ENCODE data around the gene UNC5B.
"Not testable (repeated sequence)": the region's sequence is repeated elsewhere in the genome, so short reads cannot be mapped to it uniquely, and the experiment has no call there.

Gene UNC5B

GRCh38 chr10:71294856-71295255 lies 82.5 kb downstream of the UNC5B start:
- TF ChIP-seq CTCF (IDR thresholded peaks at IDR 0.05) = no peak
- Histone ChIP-seq H3K27me3 (ENCODE audit: control insufficient read depth, insufficient read depth, low read length) (no peaks in the 10 kb centered on the region), H3K9ac (no peak overlapping the region), H3K27ac (no peak overlapping the region), H3K79me2 (no peaks in the 10 kb centered on the region), H3K9me3 (ENCODE audit: control insufficient read depth, low read length) (no peaks in the 10 kb centered on the region), H3K4me2 (ENCODE audit: low read length) (no peak overlapping the region), H3K4me1 (no peaks in the 10 kb centered on the region), H2AFZ (no peak overlapping the region), H3K36me3 (ENCODE audit: control insufficient read depth, insufficient read depth, low read length) (no peaks in the 10 kb centered on the region), H3K4me3 (ENCODE audit: low read depth, low read length) (no peak overlapping the region)

GRCh38 chr10:71295641-71296040 lies 83.3 kb downstream of the UNC5B start:
- TF ChIP-seq CTCF (IDR thresholded peaks at IDR 0.05) = no peak
- Histone ChIP-seq H2AFZ (no peak overlapping the region), H3K4me3 (ENCODE audit: low read depth, low read length) (no peak overlapping the region), H3K36me3 (ENCODE audit: control insufficient read depth, insufficient read depth, low read length) (no peaks in the 10 kb centered on the region), H3K79me2 (no peaks in the 10 kb centered on the region), H3K27me3 (ENCODE audit: control insufficient read depth, insufficient read depth, low read length) (no peaks in the 10 kb centered on the region), H3K27ac (no peak overlapping the region), H3K9ac (no peak overlapping the region), H3K9me3 (ENCODE audit: control insufficient read depth, low read length) (no peaks in the 10 kb centered on the region), H3K4me2 (ENCODE audit: low read length) (no peak overlapping the region), H3K4me1 (no peaks in the 10 kb centered on the region)

GRCh38 chr10:71296086-71296485 lies 83.7 kb downstream of the UNC5B start:
- no peak overlapping the region for H2AFZ ChIP-seq
- TF ChIP-seq CTCF (IDR thresholded peaks at IDR 0.05) = no peak
- H3K79me2 ChIP-seq = no peaks in the 10 kb centered on the region
- H3K36me3 ChIP-seq (ENCODE audit: control insufficient read depth, insufficient read depth, low read length) = no peaks in the 10 kb centered on the region
- H3K9ac ChIP-seq = no peak overlapping the region
- H3K27ac ChIP-seq = no peak overlapping the region
- H3K9me3 ChIP-seq (ENCODE audit: control insufficient read depth, low read length) = no peaks in the 10 kb centered on the region
- H3K4me1 ChIP-seq = no peaks in the 10 kb centered on the region
- H3K4me3 ChIP-seq (ENCODE audit: low read depth, low read length) = no peak overlapping the region
- no peak overlapping the region for H3K4me2 ChIP-seq (ENCODE audit: low read length)
- no peaks in the 10 kb centered on the region for H3K27me3 ChIP-seq (ENCODE audit: control insufficient read depth, insufficient read depth, low read length)

- not testable (repeated sequence) for H3K4me3 ChIP-seq (ENCODE audit: low read depth, low read length); H3K36me3 ChIP-seq (ENCODE audit: control insufficient read depth, insufficient read depth, low read length); H3K9ac ChIP-seq; H3K4me1 ChIP-seq; H3K27ac ChIP-seq; H3K4me2 ChIP-seq (ENCODE audit: low read length); H2AFZ ChIP-seq; H3K27me3 ChIP-seq (ENCODE audit: control insufficient read depth, insufficient read depth, low read length); H3K79me2 ChIP-seq; H3K9me3 ChIP-seq (ENCODE audit: control insufficient read depth, low read length)
Measured at GRCh38 chr10:71296811-71297210, 84.4 kb downstream of the UNC5B start.

- Histone ChIP-seq H3K9me3 (ENCODE audit: control insufficient read depth, low read length) (no peaks in the 10 kb centered on the region), H3K36me3 (ENCODE audit: control insufficient read depth, insufficient read depth, low read length) (no peaks in the 10 kb centered on the region), H3K27ac (no peak overlapping the region)
Measured at GRCh38 chr10:71297343-71297742, 85.0 kb downstream of the UNC5B start.

More at GRCh38 chr10:71297343-71297742, 85.0 kb downstream of the UNC5B start:
- H3K9ac ChIP-seq = no peak overlapping the region
- no peaks in the 10 kb centered on the region for H3K79me2 ChIP-seq
- H3K4me2 ChIP-seq (ENCODE audit: low read length) = no peak overlapping the region
- H2AFZ ChIP-seq = no peak overlapping the region
- H3K4me3 ChIP-seq (ENCODE audit: low read depth, low read length) = no peak overlapping the region
- H3K4me1 ChIP-seq = no peaks in the 10 kb centered on the region
- H3K27me3 ChIP-seq (ENCODE audit: control insufficient read depth, insufficient read depth, low read length) = no peaks in the 10 kb centered on the region
- no peak for TF ChIP-seq CTCF (IDR thresholded peaks at IDR 0.05)
